H1 (cell line): ENCODE measurements around the gene MRM1.

Experiments used
- CEBPB ChIP-seq: IDR thresholded peaks from 2 replicates; pipeline ENCODE4 v1.6.1; 2012; ENCODE audit warnings: low read depth, low read length
- EGR1 ChIP-seq: IDR thresholded peaks from 2 replicates; pipeline ENCODE4 v1.6.1; 2011; ENCODE audit warnings: low read depth, low read length, borderline replicate concordance
- FOSL1 ChIP-seq: IDR thresholded peaks from 2 replicates; pipeline ENCODE4 v1.6.1; 2011; ENCODE audit warnings: mild to moderate bottlenecking, low read depth, low read length, moderate library complexity; ENCODE audit not compliant: insufficient read depth
- POLR2AphosphoS5 ChIP-seq: IDR thresholded peaks from 2 replicates; pipeline ENCODE4 v1.6.1; 2011; ENCODE audit warnings: low read depth, low read length
- SP1 ChIP-seq: IDR thresholded peaks from 2 replicates; pipeline ENCODE4 v1.6.1; 2011; ENCODE audit warnings: low read depth, low read length
- TF ChIP-seq, protein P1 (sequence below), 3 experiments: IDR thresholded peaks; 1 replicate in 2 of 3; 2 replicates in 1 of 3; pipeline versions ENCODE4 v1.5.1 to v1.6.1; 2011; ENCODE audit warnings: low read length in 3 of 3, mild to moderate bottlenecking in 3 of 3, inconsistent platforms in 2 of 3, low read depth in 1 of 3, moderate library complexity in 1 of 3; ENCODE audit not compliant: insufficient read depth in 1 of 3; ENCODE audit errors: control extremely low read depth in 1 of 3

- TF ChIP-seq, protein P1, sequence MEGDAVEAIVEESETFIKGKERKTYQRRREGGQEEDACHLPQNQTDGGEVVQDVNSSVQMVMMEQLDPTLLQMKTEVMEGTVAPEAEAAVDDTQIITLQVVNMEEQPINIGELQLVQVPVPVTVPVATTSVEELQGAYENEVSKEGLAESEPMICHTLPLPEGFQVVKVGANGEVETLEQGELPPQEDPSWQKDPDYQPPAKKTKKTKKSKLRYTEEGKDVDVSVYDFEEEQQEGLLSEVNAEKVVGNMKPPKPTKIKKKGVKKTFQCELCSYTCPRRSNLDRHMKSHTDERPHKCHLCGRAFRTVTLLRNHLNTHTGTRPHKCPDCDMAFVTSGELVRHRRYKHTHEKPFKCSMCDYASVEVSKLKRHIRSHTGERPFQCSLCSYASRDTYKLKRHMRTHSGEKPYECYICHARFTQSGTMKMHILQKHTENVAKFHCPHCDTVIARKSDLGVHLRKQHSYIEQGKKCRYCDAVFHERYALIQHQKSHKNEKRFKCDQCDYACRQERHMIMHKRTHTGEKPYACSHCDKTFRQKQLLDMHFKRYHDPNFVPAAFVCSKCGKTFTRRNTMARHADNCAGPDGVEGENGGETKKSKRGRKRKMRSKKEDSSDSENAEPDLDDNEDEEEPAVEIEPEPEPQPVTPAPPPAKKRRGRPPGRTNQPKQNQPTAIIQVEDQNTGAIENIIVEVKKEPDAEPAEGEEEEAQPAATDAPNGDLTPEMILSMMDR (IDR thresholded peaks at IDR 0.05; ENCODE audit: control extremely low read depth in 1 of 3, insufficient read depth in 1 of 3, low read depth in 1 of 3, low read length in 3 of 3): no peak
- TF ChIP-seq CEBPB (no peak), EGR1 (no peak), POLR2AphosphoS5 (no peak), SP1 (no peak), FOSL1 (no peak)
Observed at GRCh38 chr17:36602030-36602748, 806 bp downstream of the MRM1 start.
